ENCODE measurements around the gene NUP93. TPM values are rescaled to one million over a fixed set of nuclear protein-coding genes. Genes with fewer than 3 reads are reported as not detected.
"Not testable (repeated sequence)": the region's sequence is repeated elsewhere in the genome, so short reads cannot be mapped to it uniquely, and the experiment has no call there.

Gene NUP93
- polyA plus RNA-seq, 3 donors from 2014 or later = 57.1 to 91.4 (median 68.3) TPM

- Mint-ChIP-seq H3K27me3 (ENCODE audit: low read depth in 3 of 3) (peaks cover 0 to 4% (median 0%) of the 10 kb centered on the region in 3 donors), H3K36me3 (no peaks in the 10 kb centered on the region), H3K4me3 (no peak overlapping the region), H3K27ac (no peak overlapping the region), H3K9me3 (no peaks in the 10 kb centered on the region), H3K4me1 (no peaks in the 10 kb centered on the region)
- DNase-seq = no peak
These were observed 146.1 kb downstream of the NUP93 start for GRCh38 chr16:56876048-56876447.

DNA sequence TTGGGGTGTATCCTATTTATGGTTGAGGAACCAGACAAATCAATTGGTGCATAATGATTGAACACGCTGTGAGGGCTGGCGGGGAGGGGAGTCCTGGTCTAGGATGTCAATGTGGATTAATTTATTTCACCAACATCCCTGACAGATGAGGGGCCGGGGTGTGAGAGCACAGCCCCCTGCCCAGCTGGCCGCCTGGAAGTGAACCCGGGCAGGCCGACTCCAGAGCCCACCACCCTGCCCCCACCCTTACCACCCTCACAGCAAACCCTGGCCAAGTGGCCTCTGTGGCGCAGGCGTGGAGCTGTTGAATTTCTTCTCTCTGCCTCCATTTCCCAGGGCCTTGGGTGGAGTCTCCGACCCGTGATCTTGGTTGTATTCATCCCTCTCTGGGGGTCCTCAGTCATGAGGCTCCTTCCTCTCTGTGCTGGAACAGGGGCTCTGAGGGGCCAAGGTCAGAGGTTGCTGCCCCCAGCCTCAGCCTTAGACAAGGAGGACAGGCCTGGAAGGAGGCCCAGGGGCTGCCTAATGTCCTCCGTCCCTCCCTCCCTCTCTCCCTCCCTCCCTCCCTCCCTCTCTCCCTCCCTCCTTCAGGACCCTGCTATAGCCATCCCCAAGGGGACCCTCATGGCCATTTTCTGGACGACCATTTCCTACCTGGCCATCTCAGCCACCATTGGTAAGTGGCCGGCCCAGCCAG, 147.7 kb downstream of the NUP93 start:
- Mint-ChIP-seq H3K27me3 (ENCODE audit: low read depth in 3 of 3) (peaks cover 0 to 2% (median 0%) of the 10 kb centered on the region in 3 donors), H3K36me3 (no peaks in the 10 kb centered on the region), H3K27ac (no peak overlapping the region), H3K4me1 (no peaks in the 10 kb centered on the region), H3K9me3 (no peaks in the 10 kb centered on the region), H3K4me3 (no peak overlapping the region)
- no peak for DNase-seq

DNA sequence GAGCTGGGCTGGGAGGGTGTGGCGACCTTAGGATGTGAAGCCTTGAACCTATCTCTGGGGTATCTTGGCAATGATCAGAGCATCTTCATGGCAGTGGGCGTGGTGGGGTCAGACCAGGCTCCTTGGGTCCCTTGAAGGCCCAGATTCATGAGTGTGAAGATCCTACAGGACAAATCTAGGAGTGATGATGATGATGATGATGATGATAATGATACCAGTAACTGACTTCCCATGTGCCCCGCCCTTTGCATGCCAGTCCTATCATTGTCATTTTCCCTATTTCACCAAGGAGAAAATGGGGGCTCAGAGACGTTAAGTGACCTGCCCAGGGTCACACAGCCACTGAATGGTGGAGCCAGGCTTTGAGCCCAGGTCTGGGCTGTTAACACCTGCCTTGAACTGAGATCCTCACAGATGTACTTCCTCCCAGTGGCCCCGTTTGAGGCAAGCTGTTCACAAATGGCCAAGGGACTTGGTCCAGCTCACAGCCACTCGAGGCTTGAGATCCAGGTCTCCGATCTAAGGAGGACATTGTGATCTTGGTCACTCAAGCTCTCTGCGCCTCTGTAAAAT, 148.4 kb downstream of the NUP93 start:
- Mint-ChIP-seq H3K27me3 (ENCODE audit: low read depth in 3 of 3) (peaks cover 0 to 2% (median 0%) of the 10 kb centered on the region in 3 donors), H3K27ac (no peak overlapping the region), H3K36me3 (no peaks in the 10 kb centered on the region), H3K9me3 (no peaks in the 10 kb centered on the region), H3K4me1 (no peaks in the 10 kb centered on the region), H3K4me3 (no peak overlapping the region)
- no peak for DNase-seq

DNA sequence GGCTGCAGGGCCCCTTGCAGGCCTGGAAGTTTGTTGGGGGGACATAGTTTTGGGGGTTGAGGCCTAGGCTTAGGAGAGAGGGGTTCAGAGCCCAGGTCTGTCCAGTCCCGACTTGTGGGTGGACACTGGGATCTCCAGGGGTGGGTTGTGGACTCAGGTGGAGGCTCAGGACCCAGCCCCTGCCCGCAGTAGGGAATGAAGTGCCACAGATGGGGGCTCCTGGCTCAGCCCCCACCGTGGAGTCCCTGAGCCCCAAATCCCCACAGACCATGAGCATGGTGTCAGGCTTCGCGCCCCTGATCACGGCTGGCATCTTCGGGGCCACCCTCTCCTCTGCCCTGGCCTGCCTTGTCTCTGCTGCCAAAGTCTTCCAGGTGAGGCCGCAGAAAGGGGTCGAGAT, 149.3 kb downstream of the NUP93 start:
- Mint-ChIP-seq H3K9me3 (no peaks in the 10 kb centered on the region), H3K36me3 (no peaks in the 10 kb centered on the region), H3K27ac (no peak overlapping the region), H3K4me1 (no peaks in the 10 kb centered on the region), H3K4me3 (no peak overlapping the region), H3K27me3 (ENCODE audit: low read depth in 3 of 3) (peaks cover 0 to 2% (median 0%) of the 10 kb centered on the region in 3 donors)
- DNase-seq = no peak

DNA sequence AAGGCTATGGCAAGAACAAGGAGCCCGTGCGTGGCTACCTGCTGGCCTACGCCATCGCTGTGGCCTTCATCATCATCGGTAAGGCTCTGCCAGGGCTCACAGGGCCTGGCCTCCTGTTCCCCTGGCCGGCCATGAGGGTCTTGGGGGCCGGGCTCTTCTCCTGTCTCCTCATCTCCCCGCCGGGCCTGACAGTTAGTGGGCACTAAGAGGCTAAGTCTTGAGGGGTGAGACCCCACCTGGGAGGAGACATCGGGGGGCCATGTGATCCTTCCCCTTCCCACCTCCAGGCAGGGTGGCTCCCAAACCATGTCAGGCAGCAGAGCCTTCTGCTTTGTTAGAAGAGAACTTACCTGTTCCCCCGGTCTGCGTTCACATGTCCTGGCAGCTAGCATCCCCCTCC, 150.2 kb downstream of the NUP93 start:
- Mint-ChIP-seq H3K27me3 (ENCODE audit: low read depth in 3 of 3) (peaks cover 0 to 2% (median 0%) of the 10 kb centered on the region in 3 donors), H3K4me3 (no peak overlapping the region), H3K27ac (no peak overlapping the region), H3K9me3 (no peaks in the 10 kb centered on the region), H3K36me3 (no peaks in the 10 kb centered on the region), H3K4me1 (no peaks in the 10 kb centered on the region)
- no peak for DNase-seq

DNA sequence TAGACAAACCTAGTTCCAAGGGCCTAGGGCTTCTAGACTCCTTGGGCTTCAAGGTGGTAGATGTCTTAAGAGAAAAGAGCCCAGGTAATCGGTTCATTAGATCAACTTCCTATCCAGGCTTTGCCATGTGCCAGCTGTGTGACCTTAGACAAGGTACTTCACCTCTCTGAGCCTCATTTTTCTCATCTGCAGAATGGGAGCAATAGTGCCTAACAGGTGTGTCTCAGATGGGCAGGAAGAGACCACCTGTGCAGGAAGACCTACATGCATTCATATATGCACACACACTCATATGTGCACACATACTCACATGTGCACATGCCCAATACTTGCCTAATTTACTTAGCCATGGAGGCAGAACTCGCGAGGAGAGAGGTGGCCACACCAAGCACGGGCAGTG, 150.8 kb downstream of the NUP93 start:
- Mint-ChIP-seq H3K9me3 (no peaks in the 10 kb centered on the region), H3K36me3 (no peaks in the 10 kb centered on the region), H3K4me3 (no peak overlapping the region), H3K27me3 (ENCODE audit: low read depth in 3 of 3) (peaks cover 0 to 2% (median 0%) of the 10 kb centered on the region in 3 donors), H3K4me1 (no peaks in the 10 kb centered on the region), H3K27ac (no peak overlapping the region)
- DNase-seq = no peak

GRCh38 chr16:56882077-56882800, 152.3 kb downstream of the NUP93 start:
- Mint-ChIP-seq H3K4me3 (no peak overlapping the region), H3K27ac (no peak overlapping the region), H3K27me3 (ENCODE audit: low read depth in 3 of 3) (peaks cover 0 to 2% (median 0%) of the 10 kb centered on the region in 3 donors), H3K36me3 (no peaks in the 10 kb centered on the region), H3K9me3 (no peaks in the 10 kb centered on the region), H3K4me1 (no peaks in the 10 kb centered on the region)
- DNase-seq = no peak

DNA sequence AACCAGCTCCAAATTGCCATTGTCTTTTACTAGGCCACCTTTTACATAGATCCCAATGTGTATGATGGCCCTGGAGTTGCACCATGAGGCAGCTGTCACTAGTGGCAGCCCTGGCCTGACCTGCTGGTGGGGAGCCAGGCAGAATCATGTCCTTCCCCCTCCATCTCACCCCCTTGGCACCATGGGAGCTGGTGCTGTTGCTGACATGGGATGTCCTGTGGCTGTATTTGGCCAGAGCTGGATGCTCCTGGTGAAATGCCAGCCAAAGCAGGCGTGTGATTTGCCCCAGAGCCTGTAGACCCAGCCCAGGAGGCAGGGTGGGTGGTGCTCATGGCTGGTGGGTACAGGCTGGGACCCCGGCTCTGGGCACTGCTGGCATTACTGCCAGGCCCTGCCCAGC, 153.7 kb downstream of the NUP93 start:
- no peaks in the 10 kb centered on the region for H3K4me1 Mint-ChIP-seq
- H3K27me3 Mint-ChIP-seq (ENCODE audit: low read depth in 3 of 3) = no peaks in the 10 kb centered on the region
- no peaks in the 10 kb centered on the region for H3K36me3 Mint-ChIP-seq
- H3K4me3 Mint-ChIP-seq = no peak overlapping the region
- no peaks in the 10 kb centered on the region for H3K9me3 Mint-ChIP-seq
- H3K27ac Mint-ChIP-seq = no peak overlapping the region
- DNase-seq = no peak

DNA sequence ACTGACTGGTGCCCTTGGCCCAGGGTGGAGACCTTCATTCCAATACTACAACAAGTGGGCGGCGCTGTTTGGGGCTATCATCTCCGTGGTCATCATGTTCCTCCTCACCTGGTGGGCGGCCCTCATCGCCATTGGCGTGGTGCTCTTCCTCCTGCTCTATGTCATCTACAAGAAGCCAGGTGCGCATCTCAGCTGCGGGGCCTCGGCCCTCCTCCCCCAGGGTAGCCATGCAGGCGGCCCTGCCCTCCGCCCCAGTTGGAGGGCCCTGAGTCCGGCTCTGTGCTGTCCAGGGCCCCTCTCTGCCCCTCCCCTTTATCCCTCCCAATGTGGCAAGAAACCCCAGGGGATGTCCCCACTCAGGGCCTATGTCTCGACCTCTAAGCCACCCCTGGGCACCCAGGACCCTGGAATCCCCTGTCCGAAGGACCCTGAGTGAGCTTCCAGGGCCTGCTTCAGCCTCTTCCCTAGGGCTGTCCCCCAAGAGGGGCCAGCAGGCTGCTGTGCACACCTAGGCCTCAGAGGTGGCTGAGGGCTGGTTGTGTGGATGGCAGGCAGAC, 154.2 kb downstream of the NUP93 start:
- no peak overlapping the region for H3K27ac Mint-ChIP-seq
- DNase-seq = no peak
- no peaks in the 10 kb centered on the region for H3K27me3 Mint-ChIP-seq (ENCODE audit: low read depth in 3 of 3)
- H3K4me1 Mint-ChIP-seq = no peaks in the 10 kb centered on the region
- no peaks in the 10 kb centered on the region for H3K36me3 Mint-ChIP-seq
- no peak overlapping the region for H3K4me3 Mint-ChIP-seq
- H3K9me3 Mint-ChIP-seq = no peaks in the 10 kb centered on the region

DNA sequence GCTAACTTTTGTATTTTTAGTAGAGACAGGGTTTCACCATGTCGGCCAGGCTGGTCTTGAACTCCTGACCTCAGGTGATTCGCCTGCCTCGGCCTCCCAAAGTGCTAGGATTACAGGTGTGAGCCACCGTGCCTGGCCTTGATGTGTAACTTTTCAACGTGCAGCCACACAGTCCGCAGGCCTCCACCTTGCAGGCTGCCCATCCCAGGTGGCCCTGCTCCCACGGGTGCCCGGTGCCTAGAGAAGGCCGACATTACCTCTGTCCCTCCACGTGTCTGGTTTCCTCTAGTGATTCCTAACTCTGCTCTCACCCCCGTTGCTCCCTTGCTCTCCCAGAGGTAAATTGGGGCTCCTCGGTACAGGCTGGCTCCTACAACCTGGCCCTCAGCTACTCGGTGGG, 155.0 kb downstream of the NUP93 start:
- not testable (repeated sequence) for H3K4me1 Mint-ChIP-seq; H3K27me3 Mint-ChIP-seq (ENCODE audit: low read depth in 3 of 3); DNase-seq; H3K27ac Mint-ChIP-seq; H3K36me3 Mint-ChIP-seq; H3K9me3 Mint-ChIP-seq; H3K4me3 Mint-ChIP-seq

GRCh38 chr16:56885446-56886162, 155.7 kb downstream of the NUP93 start:
- Mint-ChIP-seq H3K4me3 (no peak overlapping the region), H3K4me1 (no peaks in the 10 kb centered on the region), H3K36me3 (no peaks in the 10 kb centered on the region), H3K9me3 (no peaks in the 10 kb centered on the region), H3K27ac (no peak overlapping the region), H3K27me3 (ENCODE audit: low read depth in 3 of 3) (peaks cover 0 to 2% (median 0%) of the 10 kb centered on the region in 3 donors)
- no peak for DNase-seq

- no peaks in the 10 kb centered on the region for H3K4me1 Mint-ChIP-seq
- DNase-seq = no peak
- H3K36me3 Mint-ChIP-seq = no peaks in the 10 kb centered on the region
- no peak overlapping the region for H3K4me3 Mint-ChIP-seq
- H3K27me3 Mint-ChIP-seq (ENCODE audit: low read depth in 3 of 3) = peaks cover 0 to 2% (median 0%) of the 10 kb centered on the region in 3 donors
- H3K27ac Mint-ChIP-seq = no peak overlapping the region
- no peaks in the 10 kb centered on the region for H3K9me3 Mint-ChIP-seq
These were observed 156.4 kb downstream of the NUP93 start for GRCh38 chr16:56886296-56886695.

DNA sequence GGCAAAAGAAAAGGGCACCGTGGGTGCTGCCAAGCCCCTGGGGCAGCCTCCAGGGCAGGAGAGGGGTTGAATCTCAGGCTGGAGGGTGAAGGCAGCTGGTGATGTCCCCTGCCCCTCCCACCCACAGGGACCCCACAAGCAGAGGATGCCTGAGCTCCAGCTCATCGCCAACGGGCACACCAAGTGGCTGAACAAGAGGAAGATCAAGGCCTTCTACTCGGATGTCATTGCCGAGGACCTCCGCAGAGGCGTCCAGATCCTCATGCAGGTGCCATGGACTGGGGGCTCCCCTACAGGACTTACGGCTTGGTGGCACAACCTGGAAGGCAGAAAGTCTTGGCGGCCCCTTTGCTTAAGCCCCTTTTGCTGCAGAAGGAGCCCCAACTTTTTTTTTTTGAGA, 156.9 kb downstream of the NUP93 start:
- Mint-ChIP-seq H3K9me3 (no peaks in the 10 kb centered on the region), H3K36me3 (no peaks in the 10 kb centered on the region), H3K27me3 (ENCODE audit: low read depth in 3 of 3) (peaks cover 0 to 2% (median 0%) of the 10 kb centered on the region in 3 donors), H3K4me3 (no peak overlapping the region), H3K27ac (no peak overlapping the region), H3K4me1 (no peaks in the 10 kb centered on the region)
- no peak for DNase-seq

DNA sequence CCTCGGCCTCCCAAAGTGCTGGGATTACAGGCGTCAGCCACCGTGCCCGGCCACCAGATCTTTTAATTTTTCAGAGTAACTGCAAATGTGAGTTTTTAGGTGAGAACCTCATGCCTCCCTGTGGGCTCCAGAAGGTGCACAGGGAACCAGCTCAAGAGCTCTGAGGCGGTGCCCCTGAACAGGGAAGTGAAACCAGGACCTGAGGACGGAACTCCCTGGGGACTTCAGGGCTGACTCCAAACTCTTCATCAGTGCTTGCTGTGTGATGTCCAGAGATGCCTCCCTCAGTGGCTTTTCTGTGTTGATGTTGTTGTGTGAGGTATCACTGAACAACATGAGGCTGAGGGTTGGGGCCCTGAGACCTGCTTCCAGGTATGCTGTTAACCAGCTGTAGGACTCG, 158.9 kb downstream of the NUP93 start:
- Mint-ChIP-seq H3K36me3 (no peaks in the 10 kb centered on the region), H3K27ac (no peak overlapping the region), H3K4me1 (no peaks in the 10 kb centered on the region), H3K4me3 (no peak overlapping the region), H3K9me3 (no peaks in the 10 kb centered on the region), H3K27me3 (ENCODE audit: low read depth in 3 of 3) (peaks cover 0 to 2% (median 0%) of the 10 kb centered on the region in 3 donors)
- no peak for DNase-seq

All from immature natural killer cell (primary cell).